Endothelial cell of umbilical vein (primary cell): ENCODE data around the gene DBI. TPM values are rescaled to one million over a fixed set of nuclear protein-coding genes. Genes with fewer than 3 reads are reported as not detected.

Source experiments
- BruUV-seq: library from RNA; stranded (reverse); fragments of 400-500 nt; replicated peaks from 2 replicates; lab custom pipeline; 2021; lab: Mats Ljungman, UMichigan
- CTCF ChIA-PET: fragments of 300-600, 350-600 bp; sonication (Branson Sonifier 250); formaldehyde crosslinking; loops from one replicate; lab custom pipeline; 2021; ENCODE audit warnings: antibody characterized with exemption, inconsistent platforms; lab: Charles Lee
- POLR2A ChIA-PET: fragments of 300-600, 350-600 bp; sonication (Branson Sonifier 250); formaldehyde crosslinking; loops from one replicate; lab custom pipeline; 2021; ENCODE audit warnings: antibody characterized with exemption, inconsistent platforms; lab: Charles Lee
- DNase-seq: peaks from one replicate; pipeline ENCODE4 v3.0.0-alpha.2; 2011; ENCODE audit warnings: low read depth, low spot score
- FAIRE-seq: peaks from 2 replicates; lab custom pipeline; 2011; peaks lifted over from hg19 to GRCh38; lab: Jason Lieb, UNC
- H2AFZ ChIP-seq: 2 replicates; pipeline ENCODE4 v1.6.0; 2012; ENCODE audit warnings: low read depth, low read length, control low read depth, inconsistent platforms
- H3K27ac ChIP-seq: 2 replicates; pipeline ENCODE4 v1.5.1; 2011; ENCODE audit warnings: low read depth, mild to moderate bottlenecking, control low read depth, low read length, moderate library complexity; ENCODE audit not compliant: insufficient read depth
- H3K27me3 ChIP-seq, 2 experiments: 2 replicates each; pipeline versions ENCODE4 v1.6.0 to v1.6.1; 2011; ENCODE audit warnings: low read length in 2 of 2, mixed read lengths in 1 of 2; ENCODE audit not compliant: control insufficient read depth in 2 of 2, insufficient read depth in 2 of 2
- H3K36me3 ChIP-seq, 2 experiments: 2 replicates in 1 of 2; 3 replicates in 1 of 2; pipeline ENCODE4 v1.5.1; 2011; ENCODE audit warnings: low read length in 2 of 2, mild to moderate bottlenecking in 1 of 2, moderate library complexity in 1 of 2; ENCODE audit not compliant: control insufficient read depth in 2 of 2, insufficient read depth in 2 of 2; ENCODE audit errors: extremely low read depth in 1 of 2
- H3K4me1 ChIP-seq: 3 replicates; pipeline ENCODE4 v1.5.1; 2011; ENCODE audit warnings: mild to moderate bottlenecking, low read length; ENCODE audit not compliant: control insufficient read depth, insufficient read depth; ENCODE audit errors: extremely low read depth
- H3K4me2 ChIP-seq: 2 replicates; pipeline ENCODE4 v1.6.1; 2011; ENCODE audit warnings: low read length, control low read depth, mixed read lengths; ENCODE audit not compliant: insufficient read depth
- H3K4me3 ChIP-seq, 3 experiments: fragments of 200-600 bp in 1 of 3; sonication (generic), shearing (Covaris generic) in 1 of 3; replicated peaks in 1 of 3; 2 replicates each; pipeline ENCODE4 v1.5.1; 2011 to 2016; ENCODE audit warnings: control low read depth in 3 of 3, low read length in 3 of 3, mild to moderate bottlenecking in 2 of 3, inconsistent platforms in 1 of 3, low read depth in 1 of 3, moderate library complexity in 1 of 3; ENCODE audit not compliant: insufficient read depth in 1 of 3
- H3K79me2 ChIP-seq: 2 replicates; pipeline ENCODE4 v1.6.0; 2012; ENCODE audit warnings: low read length, inconsistent platforms; ENCODE audit not compliant: control insufficient read depth, insufficient read depth
- H3K9ac ChIP-seq: replicated peaks from 2 replicates; pipeline ENCODE3; 2011; ENCODE audit warnings: low read length, control low read depth; ENCODE audit not compliant: insufficient read depth; ENCODE audit errors: extremely low read depth
- H3K9me1 ChIP-seq: replicated peaks from 3 replicates; pipeline ENCODE4 v1.6.0; 2011; ENCODE audit warnings: mild to moderate bottlenecking, low read length; ENCODE audit not compliant: control insufficient read depth, insufficient read depth; ENCODE audit errors: extremely low read depth
- H3K9me3 ChIP-seq: replicated peaks from 2 replicates; pipeline ENCODE4 v1.5.1; 2012; ENCODE audit warnings: low read length, inconsistent platforms; ENCODE audit not compliant: control insufficient read depth, insufficient read depth
- H4K20me1 ChIP-seq: replicated peaks from 2 replicates; pipeline ENCODE3; 2011; ENCODE audit warnings: mild to moderate bottlenecking, low read length; ENCODE audit not compliant: control insufficient read depth, insufficient read depth; ENCODE audit errors: extremely low read depth
- CTCF ChIP-seq, 2 donors: IDR thresholded peaks; 1 replicate in 1 of 2; 2 replicates in 1 of 2; pipeline ENCODE4 v1.5.1; 2011; ENCODE audit warnings: low read length in 2 of 2, mild to moderate bottlenecking in 2 of 2, moderate library complexity in 2 of 2, control low read depth in 1 of 2, inconsistent platforms in 1 of 2, low read depth in 1 of 2; ENCODE audit not compliant: insufficient read depth in 1 of 2; ENCODE audit errors: extremely low read depth in 1 of 2
- EZH2 ChIP-seq: IDR thresholded peaks from 2 replicates; pipeline ENCODE4 v1.6.1; 2012; ENCODE audit warnings: borderline replicate concordance, low read depth, mild to moderate bottlenecking, moderate library complexity, low read length, inconsistent platforms; ENCODE audit not compliant: severe bottlenecking
- JUN ChIP-seq: IDR thresholded peaks from 2 replicates; pipeline ENCODE4 v1.6.1; 2011; ENCODE audit warnings: borderline replicate concordance, low read depth; ENCODE audit not compliant: insufficient read length, insufficient read depth
- MYC ChIP-seq: IDR thresholded peaks from one replicate; pipeline ENCODE4 v1.6.1; 2011; ENCODE audit warnings: mild to moderate bottlenecking, low read depth, low read length
- POLR2AphosphoS5 ChIP-seq: IDR thresholded peaks from 2 replicates; pipeline ENCODE4 v1.6.1; 2012; ENCODE audit warnings: low read depth, mild to moderate bottlenecking, control low read depth, low read length, moderate library complexity; ENCODE audit not compliant: insufficient read depth
- dilution Hi-C: fragments of 300-500 bp; cut with MboI; formaldehyde crosslinking; loops from one replicate; pipeline ENCODE4 v1.15.0; 2019; ENCODE audit warnings: low sequenced_read_pairs; ENCODE audit not compliant: extremely low pct_ligation_motif_present
- intact Hi-C: fragments of 100-400 bp; cut with micrococcal nuclease; formaldehyde crosslinking; loops from one replicate; pipeline ENCODE4 v1.10.0; 2022
- polyA plus RNA-seq, 4 experiments: library from polyadenylated mRNA; depleted of rRNA in 3 of 4; stranded (reverse) in 3 of 4; unstranded in 1 of 4; fragments of >200 nt; gene quantifications; 2 replicates each; pipeline versions ENCODE4 v1.2.1 to v1.2.3, GENCODE V29; 2011 to 2012; ENCODE audit warnings: missing spikeins in 1 of 4
- total RNA-seq: library from RNA; stranded (reverse); gene quantifications from 2 replicates; pipeline ENCODE4 v1.2.3, GENCODE V29; 2021

Gene DBI
- total and polyA plus RNA-seq, 2 donors (not counting 3 experiments of a cell fraction or from before 2014, with no cell fraction given), result 214 to 233 TPM

GRCh38 chr2:119350311-119350998 lies 16.3 kb upstream of the DBI start:
- no peak for DNase-seq
- H3K9me1 ChIP-seq, result no peaks in the 10 kb centered on the region
- no peaks in the 10 kb centered on the region for H3K36me3 ChIP-seq
- intact Hi-C loops (no loop called here), dilution Hi-C loops (no loop called here)
- H3K27me3 ChIP-seq, result no peaks in the 10 kb centered on the region
- no peaks in the 10 kb centered on the region for H4K20me1 ChIP-seq
- FAIRE-seq, result no peak
- no peak overlapping the region for H2AFZ ChIP-seq
- no peaks in the 10 kb centered on the region for H3K79me2 ChIP-seq
- H3K4me2 ChIP-seq, result no peak overlapping the region
- no peak overlapping the region for H3K9ac ChIP-seq
- ChIA-PET CTCF (interaction anchor here (1.3 kb wide), 1 partner anchor 16 kb away, joined by 3 read pairs; the partner anchor contains the start of genes C2orf76 and DBI), POLR2A (no interaction called here)
- BruUV-seq, result no TSS peak
- no peak overlapping the region for H3K27ac ChIP-seq
- H3K9me3 ChIP-seq, result no peaks in the 10 kb centered on the region
- H3K4me3 ChIP-seq, result no peak overlapping the region
- H3K4me1 ChIP-seq, result no peaks in the 10 kb centered on the region
- TF ChIP-seq MYC, result no peak
- no peak for TF ChIP-seq CTCF (IDR thresholded peaks at IDR 0.05; ENCODE audit: extremely low read depth in 1 of 2, insufficient read depth in 1 of 2, low read depth in 1 of 2, low read length in 2 of 2)
- no peak for TF ChIP-seq POLR2AphosphoS5
- TF ChIP-seq EZH2, result no peak
- TF ChIP-seq JUN, result no peak
